Parathyroid adenoma (tissue), 2 donors: ENCODE measurements around the gene GRM8.

ENCODE experiments used
- H2AFZ ChIP-seq: fragments of 300-600 bp; sonication (generic); one replicate; pipeline ENCODE4 v1.7.0; 2017; ENCODE audit warnings: antibody characterized with exemption, mild to moderate bottlenecking
- H3K27ac ChIP-seq: fragments of 300-600 bp; sonication (generic); one replicate; pipeline ENCODE4 v1.7.0; 2017
- H3K27me3 ChIP-seq: fragments of 300-600 bp; sonication (generic); one replicate; pipeline ENCODE4 v1.7.0; 2017; ENCODE audit warnings: low read length; ENCODE audit not compliant: control insufficient read depth, insufficient read depth
- H3K36me3 ChIP-seq: fragments of 300-600 bp; sonication (generic); one replicate; pipeline ENCODE4 v1.7.0; 2017; ENCODE audit warnings: low read length; ENCODE audit not compliant: control insufficient read depth, insufficient read depth
- H3K4me1 ChIP-seq: fragments of 300-600 bp; sonication (generic); one replicate; pipeline ENCODE4 v1.7.0; 2017; ENCODE audit warnings: control low read depth
- H3K4me2 ChIP-seq: fragments of 300-600 bp; sonication (generic); one replicate; pipeline ENCODE4 v1.7.0; 2017; ENCODE audit warnings: low read length
- H3K4me3 ChIP-seq: fragments of 300-600 bp; sonication (generic); one replicate; pipeline ENCODE4 v1.7.0; 2017; ENCODE audit warnings: low read depth, low read length
- H3K79me2 ChIP-seq: fragments of 300-600 bp; sonication (generic); one replicate; pipeline ENCODE4 v1.7.0; 2017; ENCODE audit warnings: control low read depth
- H3K9ac ChIP-seq: fragments of 300-600 bp; sonication (generic); one replicate; pipeline ENCODE4 v1.7.0; 2017; ENCODE audit warnings: mild to moderate bottlenecking
- H3K9me3 ChIP-seq: fragments of 300-600 bp; sonication (generic); one replicate; pipeline ENCODE4 v1.7.0; 2017; ENCODE audit warnings: low read length; ENCODE audit not compliant: control insufficient read depth
- CTCF ChIP-seq: fragments of 300-600 bp; sonication (generic); IDR thresholded peaks from one replicate; pipeline ENCODE4 v1.7.0; 2017; ENCODE audit warnings: antibody characterized with exemption, mild to moderate bottlenecking
- donor health status: primary hyperparathyroidism.

GRM8 gene

GRCh38 chr7:126442908-126443307 is 809.8 kb downstream of the GRM8 start:
- Histone ChIP-seq H2AFZ (no peak overlapping the region), H3K27me3 (no peaks in the 10 kb centered on the region), H3K27ac (no peak overlapping the region), H3K36me3 (no peaks in the 10 kb centered on the region), H3K4me1 (no peaks in the 10 kb centered on the region), H3K4me3 (no peak overlapping the region), H3K9ac (no peak overlapping the region), H3K79me2 (no peaks in the 10 kb centered on the region), H3K9me3 (no peaks in the 10 kb centered on the region), H3K4me2 (no peak overlapping the region)
- TF ChIP-seq CTCF, result no peak

- H3K27me3 ChIP-seq, result no peaks in the 10 kb centered on the region
- no peak overlapping the region for H2AFZ ChIP-seq
- H3K79me2 ChIP-seq, result no peaks in the 10 kb centered on the region
- H3K4me3 ChIP-seq, result no peak overlapping the region
- TF ChIP-seq CTCF, result no peak
- no peaks in the 10 kb centered on the region for H3K4me1 ChIP-seq
- no peak overlapping the region for H3K4me2 ChIP-seq
- H3K36me3 ChIP-seq, result no peaks in the 10 kb centered on the region
- no peaks in the 10 kb centered on the region for H3K9me3 ChIP-seq
- no peak overlapping the region for H3K9ac ChIP-seq
- no peak overlapping the region for H3K27ac ChIP-seq
These were observed 811.0 kb downstream of the GRM8 start for GRCh38 chr7:126441745-126442144.

GRCh38 chr7:126440542-126440941 is 812.2 kb downstream of the GRM8 start:
- no peak overlapping the region for H3K9ac ChIP-seq
- H3K79me2 ChIP-seq, result no peaks in the 10 kb centered on the region
- no peaks in the 10 kb centered on the region for H3K9me3 ChIP-seq
- H3K27me3 ChIP-seq, result no peaks in the 10 kb centered on the region
- H3K4me3 ChIP-seq, result no peak overlapping the region
- H3K27ac ChIP-seq, result no peak overlapping the region
- TF ChIP-seq CTCF, result no peak
- no peak overlapping the region for H3K4me2 ChIP-seq
- H3K4me1 ChIP-seq, result no peaks in the 10 kb centered on the region
- H3K36me3 ChIP-seq, result no peaks in the 10 kb centered on the region
- H2AFZ ChIP-seq, result no peak overlapping the region

- Histone ChIP-seq H3K27me3 (no peaks in the 10 kb centered on the region), H3K27ac (no peak overlapping the region), H3K4me1 (no peaks in the 10 kb centered on the region), H3K36me3 (no peaks in the 10 kb centered on the region), H3K4me3 (no peak overlapping the region), H3K79me2 (no peaks in the 10 kb centered on the region), H3K9ac (no peak overlapping the region), H3K9me3 (no peaks in the 10 kb centered on the region), H2AFZ (no peak overlapping the region), H3K4me2 (no peak overlapping the region)
- no peak for TF ChIP-seq CTCF
These were observed 816.4 kb downstream of the GRM8 start for GRCh38 chr7:126436213-126436868.

- H3K36me3 ChIP-seq, result no peaks in the 10 kb centered on the region
- H2AFZ ChIP-seq, result no peak overlapping the region
- H3K79me2 ChIP-seq, result no peaks in the 10 kb centered on the region
- H3K4me1 ChIP-seq, result no peaks in the 10 kb centered on the region
- H3K27me3 ChIP-seq, result no peaks in the 10 kb centered on the region
- H3K9me3 ChIP-seq, result no peaks in the 10 kb centered on the region
- no peak overlapping the region for H3K4me2 ChIP-seq
- no peak overlapping the region for H3K9ac ChIP-seq
- H3K4me3 ChIP-seq, result no peak overlapping the region
- no peak for TF ChIP-seq CTCF
- H3K27ac ChIP-seq, result no peak overlapping the region
These were observed 826.1 kb downstream of the GRM8 start for GRCh38 chr7:126426652-126427051.
